ENCODE measurements around the gene ACIN1. TPM values are rescaled to one million over a fixed set of nuclear protein-coding genes. Genes with fewer than 3 reads are reported as not detected.
A peak's percentile ranks its signal among the peaks of the same experiment; 100 is the strongest.

The ACIN1 gene
- total and polyA plus RNA-seq, 2 of the 13 experiments (the other 11 are each of a cell fraction or from before 2014, with no cell fraction given) = 165 to 183 TPM

DNA sequence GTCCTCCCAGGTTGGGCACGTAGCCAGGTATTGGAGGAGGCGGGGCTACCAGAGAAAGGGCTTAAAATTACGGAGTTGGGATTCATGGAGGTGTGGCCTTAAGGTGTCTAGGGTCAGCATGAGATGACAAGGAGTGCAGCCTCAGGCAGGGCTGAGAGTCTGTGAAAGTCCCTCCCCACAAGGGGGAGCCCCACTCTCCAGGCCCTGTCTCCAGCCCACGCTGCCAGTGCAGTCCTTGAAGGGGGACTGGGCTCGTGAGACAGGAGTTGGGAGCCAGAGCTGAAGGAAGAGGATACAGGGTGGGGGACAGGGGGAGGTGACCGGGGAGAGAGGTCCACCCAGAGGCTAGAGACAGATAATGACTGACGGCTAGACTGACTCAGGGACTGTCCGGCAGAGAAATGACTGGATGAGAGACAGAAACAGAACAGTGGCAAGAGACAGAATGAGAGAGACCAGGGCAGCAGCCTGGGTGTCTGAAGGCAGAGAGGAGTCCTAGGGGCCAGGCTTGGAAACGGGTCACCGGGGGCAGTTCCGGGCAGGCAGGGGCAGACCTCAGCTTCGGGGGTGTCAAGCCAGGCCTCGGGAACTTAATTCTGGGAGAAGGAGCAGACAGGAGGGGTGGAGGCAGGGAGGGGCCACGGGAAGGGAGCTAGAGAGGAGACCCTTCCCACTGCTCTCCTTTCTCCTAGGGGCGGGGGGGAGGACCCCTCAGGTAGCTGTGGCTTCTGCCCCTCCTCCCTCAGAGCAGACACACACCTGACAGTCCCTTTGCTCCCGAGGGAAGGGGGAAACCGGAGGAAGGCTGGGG, 38.6 kb downstream of the ACIN1 start (continued):
- TF ChIP-seq, protein P1, sequence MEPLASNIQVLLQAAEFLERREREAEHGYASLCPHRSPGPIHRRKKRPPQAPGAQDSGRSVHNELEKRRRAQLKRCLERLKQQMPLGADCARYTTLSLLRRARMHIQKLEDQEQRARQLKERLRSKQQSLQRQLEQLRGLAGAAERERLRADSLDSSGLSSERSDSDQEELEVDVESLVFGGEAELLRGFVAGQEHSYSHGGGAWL (CRISPR knock-in tag; IDR thresholded peaks at IDR 0.05) = 0 out of 2 replicates have a peak, but pooled peaks have one; percentile 38
- TF ChIP-seq, protein P2, sequence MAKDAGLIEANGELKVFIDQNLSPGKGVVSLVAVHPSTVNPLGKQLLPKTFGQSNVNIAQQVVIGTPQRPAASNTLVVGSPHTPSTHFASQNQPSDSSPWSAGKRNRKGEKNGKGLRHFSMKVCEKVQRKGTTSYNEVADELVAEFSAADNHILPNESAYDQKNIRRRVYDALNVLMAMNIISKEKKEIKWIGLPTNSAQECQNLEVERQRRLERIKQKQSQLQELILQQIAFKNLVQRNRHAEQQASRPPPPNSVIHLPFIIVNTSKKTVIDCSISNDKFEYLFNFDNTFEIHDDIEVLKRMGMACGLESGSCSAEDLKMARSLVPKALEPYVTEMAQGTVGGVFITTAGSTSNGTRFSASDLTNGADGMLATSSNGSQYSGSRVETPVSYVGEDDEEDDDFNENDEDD (CRISPR knock-in tag; IDR thresholded peaks at IDR 0.05; ENCODE audit: borderline replicate concordance) = peak; percentile 67; the same call in 1 of the 2 replicates
- TF ChIP-seq ZKSCAN5 (CRISPR knock-in tag; IDR thresholded peaks at IDR 0.05) (0 out of 2 replicates have a peak, but pooled peaks have one; percentile 55), ZFP90 (CRISPR knock-in tag; IDR thresholded peaks at IDR 0.05; ENCODE audit: borderline replicate concordance) (peak; percentile 71; the same call in 1 of the 2 replicates), TSC22D2 (CRISPR knock-in tag; IDR thresholded peaks at IDR 0.05; ENCODE audit: borderline replicate concordance) (peak; percentile 87; the same call in 1 of the 2 replicates), ZNF101 (CRISPR knock-in tag; IDR thresholded peaks at IDR 0.05; ENCODE audit: borderline replicate concordance, low read depth) (no peak), HNRNPLL (IDR thresholded peaks at IDR 0.05; ENCODE audit: low read depth, low read length, poor library complexity, severe bottlenecking) (peak; percentile 23), HINFP (CRISPR knock-in tag; IDR thresholded peaks at IDR 0.05; ENCODE audit: low read depth) (0 out of 2 replicates have a peak, but pooled peaks have one; percentile 17), PRPF4 (IDR thresholded peaks at IDR 0.05; ENCODE audit: low read depth, low read length, poor library complexity, severe bottlenecking) (no peak), ZNF180 (CRISPR knock-in tag; IDR thresholded peaks at IDR 0.05; ENCODE audit: borderline replicate concordance, low read depth) (no peak), CENPX (CRISPR knock-in tag; IDR thresholded peaks at IDR 0.05) (no peak), ISL2 (CRISPR knock-in tag; IDR thresholded peaks at IDR 0.05) (no peak), KAT8 (CRISPR knock-in tag; IDR thresholded peaks at IDR 0.05) (peak; percentile 63; the same call in 1 of the 2 replicates), SOX5 (CRISPR knock-in tag; IDR thresholded peaks at IDR 0.05; ENCODE audit: borderline replicate concordance) (peak; percentile 46; the same call in 1 of the 2 replicates), LRRFIP1 (CRISPR knock-in tag; conservative IDR thresholded peaks at IDR 0.05) (peak; percentile 89; the same call in 1 of the 2 replicates), EEA1 (CRISPR knock-in tag; IDR thresholded peaks at IDR 0.05; ENCODE audit: borderline replicate concordance) (no peak)
- TF ChIP-seq, protein P3, sequence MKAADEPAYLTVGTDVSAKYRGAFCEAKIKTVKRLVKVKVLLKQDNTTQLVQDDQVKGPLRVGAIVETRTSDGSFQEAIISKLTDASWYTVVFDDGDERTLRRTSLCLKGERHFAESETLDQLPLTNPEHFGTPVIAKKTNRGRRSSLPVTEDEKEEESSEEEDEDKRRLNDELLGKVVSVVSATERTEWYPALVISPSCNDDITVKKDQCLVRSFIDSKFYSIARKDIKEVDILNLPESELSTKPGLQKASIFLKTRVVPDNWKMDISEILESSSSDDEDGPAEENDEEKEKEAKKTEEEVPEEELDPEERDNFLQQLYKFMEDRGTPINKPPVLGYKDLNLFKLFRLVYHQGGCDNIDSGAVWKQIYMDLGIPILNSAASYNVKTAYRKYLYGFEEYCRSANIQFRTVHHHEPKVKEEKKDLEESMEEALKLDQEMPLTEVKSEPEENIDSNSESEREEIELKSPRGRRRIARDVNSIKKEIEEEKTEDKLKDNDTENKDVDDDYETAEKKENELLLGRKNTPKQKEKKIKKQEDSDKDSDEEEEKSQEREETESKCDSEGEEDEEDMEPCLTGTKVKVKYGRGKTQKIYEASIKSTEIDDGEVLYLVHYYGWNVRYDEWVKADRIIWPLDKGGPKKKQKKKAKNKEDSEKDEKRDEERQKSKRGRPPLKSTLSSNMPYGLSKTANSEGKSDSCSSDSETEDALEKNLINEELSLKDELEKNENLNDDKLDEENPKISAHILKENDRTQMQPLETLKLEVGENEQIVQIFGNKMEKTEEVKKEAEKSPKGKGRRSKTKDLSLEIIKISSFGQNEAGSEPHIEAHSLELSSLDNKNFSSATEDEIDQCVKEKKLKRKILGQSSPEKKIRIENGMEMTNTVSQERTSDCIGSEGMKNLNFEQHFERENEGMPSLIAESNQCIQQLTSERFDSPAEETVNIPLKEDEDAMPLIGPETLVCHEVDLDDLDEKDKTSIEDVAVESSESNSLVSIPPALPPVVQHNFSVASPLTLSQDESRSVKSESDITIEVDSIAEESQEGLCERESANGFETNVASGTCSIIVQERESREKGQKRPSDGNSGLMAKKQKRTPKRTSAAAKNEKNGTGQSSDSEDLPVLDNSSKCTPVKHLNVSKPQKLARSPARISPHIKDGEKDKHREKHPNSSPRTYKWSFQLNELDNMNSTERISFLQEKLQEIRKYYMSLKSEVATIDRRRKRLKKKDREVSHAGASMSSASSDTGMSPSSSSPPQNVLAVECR (CRISPR knock-in tag; IDR thresholded peaks at IDR 0.05; ENCODE audit: borderline replicate concordance) = peak; percentile 50; the same call in 1 of the 2 replicates

All from HepG2 (cell line).